GM18909 (cell line): Measurements from ENCODE around the gene TUBB2A.
A peak's percentile ranks its signal among the peaks of the same experiment; 100 is the strongest.

Source experiments
- ATAC-seq: cut with Tn5 transposase; IDR thresholded peaks from one replicate; pipeline ENCODE4 v1.9.1; 2021; ENCODE audit warnings: mild to moderate bottlenecking; ENCODE audit not compliant: unreplicated experiment, poor library complexity

The TUBB2A gene

GRCh38 chr6:3125815-3126214, 31.5 kb downstream of the TUBB2A start:
- no peak for ATAC-seq

GRCh38 chr6:3124667-3125066, 32.7 kb downstream of the TUBB2A start:
- ATAC-seq = no peak

- no peak for ATAC-seq
These were observed 34.5 kb downstream of the TUBB2A start for GRCh38 chr6:3122823-3123182.

GRCh38 chr6:3120765-3121089, 36.6 kb downstream of the TUBB2A start:
- ATAC-seq = no peak

GRCh38 chr6:3119040-3119723, 38.2 kb downstream of the TUBB2A start:
- peak; percentile 31 for ATAC-seq

GRCh38 chr6:3118353-3119039, 38.8 kb downstream of the TUBB2A start, which contains the start of gene BPHL:
Gene BPHL (plus strand): TSS chr6:3118711. CDS start chr6:3118741, 30 bp downstream.
- peak; percentile 93 for ATAC-seq

GRCh38 chr6:3117912-3118352, 39.4 kb downstream of the TUBB2A start:
- no peak for ATAC-seq

- ATAC-seq = no peak
These were observed 43.0 kb downstream of the TUBB2A start for GRCh38 chr6:3114377-3114776.

GRCh38 chr6:3109761-3110160, 47.6 kb downstream of the TUBB2A start:
- no peak for ATAC-seq

- ATAC-seq = no peak
These were observed 48.5 kb downstream of the TUBB2A start for GRCh38 chr6:3108746-3109414.
